ENCODE measurements around the gene IQCH. TPM values are rescaled to one million over a fixed set of nuclear protein-coding genes. Genes with fewer than 3 reads are reported as not detected.

Gene IQCH
- total RNA-seq, 1 donor from 2014 or later: 6.9 TPM

GRCh38 chr15:67300266-67301025 lies 45.9 kb downstream of the IQCH start:
- peak; percentile 39 for DNase-seq (ENCODE audit: low read depth)

- peak; percentile 32 for DNase-seq (ENCODE audit: low read depth)
Measured at GRCh38 chr15:67303490-67304363, 49.1 kb downstream of the IQCH start.

- no peak for DNase-seq (ENCODE audit: low read depth)
Measured at GRCh38 chr15:67304778-67305177, 50.2 kb downstream of the IQCH start.

DNA sequence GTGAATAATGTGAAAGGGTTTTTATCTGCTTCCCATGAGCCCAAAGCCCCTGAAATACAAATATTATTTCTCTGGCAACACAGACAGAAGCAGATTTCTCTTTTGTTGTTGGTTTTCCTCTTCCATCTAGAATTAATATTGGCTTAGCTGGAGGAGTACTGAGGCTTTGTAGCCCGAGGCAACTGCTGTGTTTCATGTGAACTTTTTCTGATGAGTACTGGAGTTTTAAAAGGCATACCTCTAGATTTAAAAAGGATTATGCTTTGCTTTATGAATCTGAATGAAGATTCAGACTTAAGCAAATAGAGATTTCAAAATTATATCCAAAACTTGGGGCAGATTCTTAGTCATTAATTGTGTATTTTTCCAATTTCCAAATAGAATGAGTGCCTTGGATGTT lies 50.9 kb downstream of the IQCH start:
- no peak for DNase-seq (ENCODE audit: low read depth)

GRCh38 chr15:67307156-67307555 lies 52.6 kb downstream of the IQCH start:
- no peak for DNase-seq (ENCODE audit: low read depth)

DNA sequence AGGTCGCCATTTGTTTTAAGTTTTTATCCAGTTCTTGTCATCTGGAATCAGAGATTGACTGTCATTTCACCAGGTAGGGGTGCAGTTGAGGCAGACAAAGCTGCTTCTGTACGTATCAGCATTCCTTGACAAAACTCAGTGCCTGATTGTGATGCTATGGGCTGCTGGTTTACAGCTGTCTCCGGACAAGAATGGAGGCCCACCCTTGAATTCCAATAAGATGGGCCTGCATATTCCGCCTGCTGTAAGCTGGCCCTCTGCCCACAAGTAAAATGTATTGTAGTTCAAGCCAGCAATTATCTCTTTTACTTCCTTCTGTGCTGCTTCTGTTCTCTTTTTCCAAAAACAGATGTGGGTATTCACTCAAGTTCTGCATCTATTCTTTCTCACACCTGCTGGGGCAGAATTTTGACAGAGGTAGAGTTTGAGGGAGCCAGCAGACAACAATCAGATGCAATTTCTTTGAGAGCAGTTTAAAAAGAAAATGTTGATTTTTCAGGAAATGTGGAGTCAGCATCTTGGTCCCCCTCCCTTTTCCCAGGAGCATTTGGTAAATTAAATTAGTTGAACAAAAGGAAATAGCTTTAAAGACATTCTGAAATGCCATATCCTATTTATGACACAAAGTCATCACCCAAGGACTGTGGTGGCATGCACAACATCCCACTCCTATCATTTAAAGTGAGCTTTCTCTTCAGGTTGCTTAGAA lies 53.5 kb downstream of the IQCH start:
- DNase-seq (ENCODE audit: low read depth): no peak

DNA sequence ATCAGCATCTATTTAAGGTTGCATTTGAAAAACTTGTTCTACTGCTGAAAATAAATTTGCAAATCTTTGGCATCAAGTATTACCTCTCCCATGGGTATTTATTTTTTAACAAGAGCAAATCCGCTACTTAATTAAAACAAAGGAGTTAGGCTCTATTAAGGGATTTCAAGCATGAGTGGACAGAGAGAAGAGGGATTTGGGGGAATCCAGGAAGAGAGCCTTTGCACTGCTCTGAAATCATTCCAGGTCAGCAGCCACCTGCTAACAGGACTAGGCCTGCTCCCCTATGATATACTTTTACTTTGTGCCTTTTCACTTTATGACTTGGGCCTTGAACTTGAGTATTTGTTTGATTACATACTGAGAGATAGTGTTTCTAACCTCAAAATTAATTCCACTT lies 57.1 kb downstream of the IQCH start:
- DNase-seq (ENCODE audit: low read depth): no peak

GRCh38 chr15:67319961-67320360 lies 65.4 kb downstream of the IQCH start:
- no peak for DNase-seq (ENCODE audit: low read depth)

DNA sequence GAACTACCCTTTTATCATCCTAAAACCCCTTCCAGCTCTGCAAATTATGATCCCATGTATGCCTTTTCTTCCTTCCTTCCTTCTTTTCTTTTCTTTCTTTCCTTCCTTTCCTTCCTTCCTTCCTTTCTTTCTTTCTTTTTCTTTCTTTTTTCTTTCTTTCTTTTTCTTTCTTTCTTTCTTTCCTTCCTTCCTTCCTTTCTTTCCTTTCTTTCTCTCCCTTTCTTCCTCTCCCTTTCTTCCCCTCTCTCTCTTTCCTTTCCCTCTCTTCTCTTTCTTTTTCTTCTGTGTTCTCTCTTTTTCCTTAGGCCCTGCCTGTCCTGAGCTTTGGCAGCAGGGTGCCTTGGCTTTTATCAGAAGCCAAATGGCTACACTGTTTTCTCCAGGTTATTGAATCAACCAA lies 66.8 kb downstream of the IQCH start:
- no peak for DNase-seq (ENCODE audit: low read depth)

DNA sequence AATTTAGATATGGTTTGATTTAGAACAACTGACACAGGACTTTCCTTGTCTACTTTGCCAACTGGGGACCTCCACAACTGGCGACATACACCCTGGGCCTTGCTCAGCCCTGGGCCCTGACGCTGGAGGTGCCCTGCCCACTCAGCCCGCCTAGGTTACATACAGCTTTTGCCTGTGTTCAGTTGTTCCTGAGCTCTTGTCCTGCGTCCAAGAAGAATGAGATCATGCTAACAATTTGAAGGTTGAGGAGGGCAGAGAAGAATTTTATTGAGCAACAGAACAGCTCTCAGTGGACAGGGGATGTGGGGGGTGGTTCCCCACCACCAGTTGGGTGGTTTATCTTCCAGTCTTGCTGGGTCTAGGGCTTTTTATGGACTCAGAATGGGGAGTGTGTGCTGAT lies 67.9 kb downstream of the IQCH start:
- no peak for DNase-seq (ENCODE audit: low read depth)

- no peak for DNase-seq (ENCODE audit: low read depth)
Measured at GRCh38 chr15:67327312-67327711, 72.7 kb downstream of the IQCH start.

- DNase-seq (ENCODE audit: low read depth): no peak
Measured at GRCh38 chr15:67327737-67328136, 73.2 kb downstream of the IQCH start.

- no peak for DNase-seq (ENCODE audit: low read depth)
Measured at GRCh38 chr15:67329984-67330733, 75.6 kb downstream of the IQCH start.

- peak; percentile 62 for DNase-seq (ENCODE audit: low read depth)
Measured at GRCh38 chr15:67331676-67332075, 77.1 kb downstream of the IQCH start.

- no peak for DNase-seq (ENCODE audit: low read depth)
Measured at GRCh38 chr15:67335026-67335425, 80.4 kb downstream of the IQCH start.

- no peak for DNase-seq (ENCODE audit: low read depth)
Measured at GRCh38 chr15:67335534-67336222, 81.1 kb downstream of the IQCH start.

DNA sequence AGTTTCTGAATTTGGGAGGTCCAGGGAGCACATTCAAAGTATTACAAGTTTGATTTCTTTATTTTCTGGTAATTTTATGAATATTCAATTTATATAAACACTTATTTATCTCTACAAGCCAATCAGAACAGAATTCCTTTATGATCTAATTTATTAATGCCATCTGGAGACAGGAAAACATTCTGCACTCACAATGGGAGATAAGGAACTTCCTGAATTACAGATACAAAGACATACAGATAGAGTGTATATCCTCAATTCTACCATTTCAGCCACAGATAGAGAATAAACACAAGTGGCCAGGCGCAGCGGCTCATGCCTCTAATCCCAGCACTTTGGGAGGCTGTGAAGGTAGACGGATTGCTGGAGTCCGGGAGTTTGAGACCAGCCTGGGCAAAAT lies 86.0 kb downstream of the IQCH start:
- no peak for DNase-seq (ENCODE audit: low read depth)

DNA sequence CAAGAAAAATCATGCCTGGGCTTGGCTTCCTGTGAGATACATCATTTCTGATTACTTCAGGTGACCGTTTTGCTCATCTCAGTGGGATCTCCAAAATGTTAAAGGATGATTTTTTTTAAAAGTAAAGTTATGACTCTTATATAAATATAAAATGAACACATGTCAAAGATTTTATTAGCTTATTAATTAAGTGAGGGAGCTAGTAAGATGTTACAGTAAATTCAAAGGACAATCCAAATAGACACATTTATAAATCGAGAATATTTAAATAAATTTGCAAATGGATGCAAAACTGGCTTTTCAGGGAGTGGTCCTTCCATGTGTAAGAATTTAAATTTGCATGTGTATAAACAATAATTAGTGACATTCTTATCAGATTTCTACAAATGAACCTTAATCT lies 87.0 kb downstream of the IQCH start:
- no peak for DNase-seq (ENCODE audit: low read depth)

GRCh38 chr15:67343206-67343605 lies 88.6 kb downstream of the IQCH start:
- DNase-seq (ENCODE audit: low read depth): no peak

DNA sequence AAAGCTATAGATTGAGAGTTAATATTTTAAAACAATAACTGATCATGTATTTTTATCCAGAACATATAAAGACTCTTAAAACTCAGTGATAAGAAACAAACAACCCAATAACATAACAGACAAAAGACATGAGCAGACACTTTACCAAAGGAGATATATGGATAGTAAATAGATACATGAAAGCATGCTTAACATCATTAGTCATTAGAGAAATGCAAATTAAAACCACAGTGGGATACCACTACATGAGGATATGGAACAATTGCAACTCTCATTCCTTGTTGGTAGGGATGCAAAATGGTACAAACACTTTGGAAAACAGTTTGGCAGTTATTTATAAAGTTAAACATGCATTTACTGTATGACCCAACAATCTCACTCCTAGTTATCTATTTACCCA lies 95.0 kb downstream of the IQCH start:
- no peak for DNase-seq (ENCODE audit: low read depth)

DNA sequence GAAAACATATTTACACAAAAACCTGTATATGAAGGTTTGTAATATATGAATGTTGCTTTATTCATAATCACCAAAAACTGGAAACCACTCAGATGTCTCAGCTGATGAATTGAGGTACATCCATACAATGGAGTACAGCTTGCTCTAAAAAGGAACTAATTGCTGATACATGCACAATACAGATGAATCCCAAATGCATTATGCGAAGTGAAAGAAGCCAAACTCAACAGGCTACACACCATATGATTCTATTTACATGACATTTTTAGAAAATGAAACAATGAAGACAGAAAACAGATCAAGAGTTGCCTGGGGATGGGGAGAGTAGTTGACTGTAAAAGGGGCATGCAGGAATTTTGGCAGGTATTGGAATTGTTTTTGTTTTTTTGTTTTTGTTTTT lies 95.5 kb downstream of the IQCH start:
- no peak for DNase-seq (ENCODE audit: low read depth)
